ENCODE data around the gene VAMP5. TPM values are rescaled to one million over a fixed set of nuclear protein-coding genes. Genes with fewer than 3 reads are reported as not detected.

Gene VAMP5
- total and polyA plus RNA-seq, 9 of the 15 experiments (the other 6 are each of a cell fraction or from before 2014, with no cell fraction given): 0.54 to 1.9 (median 1.5) TPM; not detected in 2

DNA sequence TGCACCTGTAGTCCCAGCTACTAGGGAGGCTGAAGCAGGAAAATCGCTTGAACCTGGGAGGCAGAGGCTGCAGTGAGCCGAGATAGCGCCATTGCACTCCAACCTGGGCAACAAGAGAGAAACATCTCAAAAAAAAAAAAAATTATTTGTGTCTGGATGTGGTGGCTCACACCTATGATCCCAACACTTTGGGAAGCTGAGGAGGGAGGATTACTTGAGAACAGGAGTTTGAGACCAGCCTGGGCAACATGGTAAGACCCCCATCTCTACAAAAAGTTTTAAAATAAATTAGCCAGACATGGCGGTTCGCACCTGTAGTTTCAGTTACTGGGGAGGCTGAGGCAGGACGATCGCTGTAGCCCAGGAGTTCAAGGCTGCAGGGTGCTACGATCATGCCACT lies 8.5 kb upstream of the VAMP5 start:
- no peak overlapping the region for H3K27ac ChIP-seq (ENCODE audit: extremely low read depth, low read depth, low read length)
- no peaks in the 10 kb centered on the region for H3K9me3 ChIP-seq (replicated peaks; ENCODE audit: control insufficient read depth, insufficient read depth, low read depth, low read length)
- FAIRE-seq: no peak
- H3K4me3 ChIP-seq: no peak overlapping the region
- intact Hi-C loops (cut with micrococcal nuclease) (loop anchor here (5.0 kb wide), 1 partner anchor 37 kb away; the partner anchor contains the start of gene C2orf68), in situ Hi-C loops (cut with MboI) (no loop called here)
- no peaks in the 10 kb centered on the region for H3K27me3 ChIP-seq (ENCODE audit: control insufficient read depth in 2 of 2, insufficient read depth in 2 of 2, low read length in 2 of 2)
- WGBS (ENCODE audit: insufficient coverage, low coverage, missing lambda C conversion rate): 73% methylated on average over 8 of the region's 8 CpGs
- peaks cover 6% of the 10 kb centered on the region; the same call in 1 of the 3 replicates for H3K36me3 ChIP-seq (ENCODE audit: control insufficient read depth, insufficient read depth, low read length)
- no peak overlapping the region for H3K4me2 ChIP-seq (ENCODE audit: insufficient read depth, low read length)
- CTCF ChIA-PET (ENCODE audit: low intra/inter-chr PET ratio): no interaction called here
- H3K9ac ChIP-seq (ENCODE audit: insufficient read depth in 1 of 2, low read depth in 2 of 2, low read length in 2 of 2): no peak overlapping the region
- DNase-seq (ENCODE audit: extremely low read depth in 1 of 4, low spot score in 3 of 4): no peak
- no peaks in the 10 kb centered on the region for H3K9me1 ChIP-seq (ENCODE audit: control insufficient read depth, insufficient read depth, low read length)
- H3K4me1 ChIP-seq (replicated peaks in 1 of 2; ENCODE audit: control insufficient read depth in 2 of 2, insufficient read depth in 2 of 2, low read length in 2 of 2): peaks cover 16 to 30% of the 10 kb centered on the region in 2 experiments
- POLR2A ChIA-PET: interaction anchor here (1.0 to 1.2 kb wide), 2 partner anchors 14 to 40 kb away, joined by 3 to 4 read pairs; partner anchors contain the start of genes GGCX and USP39
- H2AFZ ChIP-seq (ENCODE audit: low read depth, low read length): no peak overlapping the region
- BruUV-seq (replicated peaks): no TSS peak
- TF ChIP-seq, protein P1, sequence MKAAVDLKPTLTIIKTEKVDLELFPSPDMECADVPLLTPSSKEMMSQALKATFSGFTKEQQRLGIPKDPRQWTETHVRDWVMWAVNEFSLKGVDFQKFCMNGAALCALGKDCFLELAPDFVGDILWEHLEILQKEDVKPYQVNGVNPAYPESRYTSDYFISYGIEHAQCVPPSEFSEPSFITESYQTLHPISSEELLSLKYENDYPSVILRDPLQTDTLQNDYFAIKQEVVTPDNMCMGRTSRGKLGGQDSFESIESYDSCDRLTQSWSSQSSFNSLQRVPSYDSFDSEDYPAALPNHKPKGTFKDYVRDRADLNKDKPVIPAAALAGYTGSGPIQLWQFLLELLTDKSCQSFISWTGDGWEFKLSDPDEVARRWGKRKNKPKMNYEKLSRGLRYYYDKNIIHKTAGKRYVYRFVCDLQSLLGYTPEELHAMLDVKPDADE (conservative IDR thresholded peaks at IDR 0.05; ENCODE audit: control insufficient read depth, low read depth, low read length): no peak
- no peak for TF ChIP-seq NFXL1 (CRISPR knock-in tag; IDR thresholded peaks at IDR 0.05)
- TF ChIP-seq, protein P2, sequence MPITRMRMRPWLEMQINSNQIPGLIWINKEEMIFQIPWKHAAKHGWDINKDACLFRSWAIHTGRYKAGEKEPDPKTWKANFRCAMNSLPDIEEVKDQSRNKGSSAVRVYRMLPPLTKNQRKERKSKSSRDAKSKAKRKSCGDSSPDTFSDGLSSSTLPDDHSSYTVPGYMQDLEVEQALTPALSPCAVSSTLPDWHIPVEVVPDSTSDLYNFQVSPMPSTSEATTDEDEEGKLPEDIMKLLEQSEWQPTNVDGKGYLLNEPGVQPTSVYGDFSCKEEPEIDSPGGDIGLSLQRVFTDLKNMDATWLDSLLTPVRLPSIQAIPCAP (CRISPR knock-in tag; IDR thresholded peaks at IDR 0.05; ENCODE audit: borderline replicate concordance): no peak
- TF ChIP-seq HNRNPL (IDR thresholded peaks at IDR 0.05; ENCODE audit: low read depth, low read length): no peak
- no peak for TF ChIP-seq JUN (IDR thresholded peaks at IDR 0.05; ENCODE audit: borderline replicate concordance, low read depth, low read length)
- no peak for TF ChIP-seq JUN (CRISPR knock-in tag; IDR thresholded peaks at IDR 0.05; ENCODE audit: borderline replicate concordance)
- TF ChIP-seq, protein P3, sequence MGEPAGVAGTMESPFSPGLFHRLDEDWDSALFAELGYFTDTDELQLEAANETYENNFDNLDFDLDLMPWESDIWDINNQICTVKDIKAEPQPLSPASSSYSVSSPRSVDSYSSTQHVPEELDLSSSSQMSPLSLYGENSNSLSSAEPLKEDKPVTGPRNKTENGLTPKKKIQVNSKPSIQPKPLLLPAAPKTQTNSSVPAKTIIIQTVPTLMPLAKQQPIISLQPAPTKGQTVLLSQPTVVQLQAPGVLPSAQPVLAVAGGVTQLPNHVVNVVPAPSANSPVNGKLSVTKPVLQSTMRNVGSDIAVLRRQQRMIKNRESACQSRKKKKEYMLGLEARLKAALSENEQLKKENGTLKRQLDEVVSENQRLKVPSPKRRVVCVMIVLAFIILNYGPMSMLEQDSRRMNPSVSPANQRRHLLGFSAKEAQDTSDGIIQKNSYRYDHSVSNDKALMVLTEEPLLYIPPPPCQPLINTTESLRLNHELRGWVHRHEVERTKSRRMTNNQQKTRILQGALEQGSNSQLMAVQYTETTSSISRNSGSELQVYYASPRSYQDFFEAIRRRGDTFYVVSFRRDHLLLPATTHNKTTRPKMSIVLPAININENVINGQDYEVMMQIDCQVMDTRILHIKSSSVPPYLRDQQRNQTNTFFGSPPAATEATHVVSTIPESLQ (CRISPR knock-in tag; IDR thresholded peaks at IDR 0.05): no peak
- no peak for TF ChIP-seq WHSC1 (IDR thresholded peaks at IDR 0.05; ENCODE audit: low read length)
- no peak for TF ChIP-seq NUFIP1 (IDR thresholded peaks at IDR 0.05; ENCODE audit: partially characterized antibody)
- TF ChIP-seq SAFB (IDR thresholded peaks at IDR 0.05; ENCODE audit: borderline replicate concordance, low read depth, low read length): no peak
- no peak for TF ChIP-seq SREBF2 (CRISPR knock-in tag; IDR thresholded peaks at IDR 0.05)
- no peak for TF ChIP-seq NR2C1 (IDR thresholded peaks at IDR 0.05)
- no peak for TF ChIP-seq NR2C1 (tag; IDR thresholded peaks at IDR 0.05)
- no peak for ATAC-seq
- no peaks in the 10 kb centered on the region for H4K20me1 ChIP-seq (replicated peaks; ENCODE audit: control insufficient read depth, insufficient read depth, low read length)
- H3K79me2 ChIP-seq (ENCODE audit: control insufficient read depth, insufficient read depth, low read length): peaks cover 30% of the 10 kb centered on the region

Data from K562 (cell line).